ENCODE results near the gene CTRL.
"Not testable (repeated sequence)": the region's sequence is repeated elsewhere in the genome, so short reads cannot be mapped to it uniquely, and the experiment has no call there.

The CTRL gene

GRCh38 chr16:67923414-67924116 is 8.1 kb downstream of the CTRL start:
- DNase-seq, result peak in 1 of 14 donors; percentile 55

- no peak for DNase-seq
These were observed 8.9 kb downstream of the CTRL start for GRCh38 chr16:67922740-67923139.

- no peak for DNase-seq
These were observed 9.4 kb downstream of the CTRL start for GRCh38 chr16:67922221-67922620.

GRCh38 chr16:67919622-67920221 is 11.9 kb downstream of the CTRL start:
- DNase-seq, result no peak

- no peak for DNase-seq
These were observed 13.8 kb downstream of the CTRL start for GRCh38 chr16:67917852-67918236.

GRCh38 chr16:67917140-67917851 is 14.4 kb downstream of the CTRL start:
- DNase-seq, result peak in 12 of 14 donors; percentile 20 to 77 (median 40)

- peak in 1 of 14 donors; percentile 9 for DNase-seq
These were observed 15.6 kb downstream of the CTRL start for GRCh38 chr16:67915831-67916723.

GRCh38 chr16:67915496-67915769 is 16.2 kb downstream of the CTRL start:
- DNase-seq, result not testable (repeated sequence)

GRCh38 chr16:67914758-67915495 is 16.7 kb downstream of the CTRL start:
- no peak for DNase-seq

- peak in 10 of 14 donors; percentile 22 to 89 (median 64) for DNase-seq
These were observed 21.5 kb downstream of the CTRL start for GRCh38 chr16:67910158-67910557.

GRCh38 chr16:67909056-67909742 is 22.5 kb downstream of the CTRL start:
- DNase-seq, result no peak

GRCh38 chr16:67907397-67908180 is 24.1 kb downstream of the CTRL start:
- no peak for DNase-seq

- no peak for DNase-seq
These were observed 28.8 kb downstream of the CTRL start for GRCh38 chr16:67902831-67903230.

GRCh38 chr16:67901734-67902133 is 29.9 kb downstream of the CTRL start:
- DNase-seq, result no peak

- DNase-seq, result peak in 5 of 14 donors; percentile 4 to 37 (median 11)
These were observed 34.4 kb downstream of the CTRL start for GRCh38 chr16:67897231-67897630.

GRCh38 chr16:67893743-67894399 is 37.8 kb downstream of the CTRL start:
- DNase-seq, result no peak

- peak; percentile 72 to 96 (median 90) for DNase-seq
These were observed 38.5 kb downstream of the CTRL start, which contains the start of gene PSKH1 for GRCh38 chr16:67892899-67893742. TSS of gene PSKH1 (plus strand) at chr16:67893254. CDS start at chr16:67908750, 15,496 bp downstream.

- DNase-seq, result no peak
These were observed 39.3 kb downstream of the CTRL start for GRCh38 chr16:67892375-67892774.

GRCh38 chr16:67888331-67888730 is 43.3 kb downstream of the CTRL start:
- no peak for DNase-seq
